Right ventricle myocardium superior (tissue), 1 donor: ENCODE data around the gene RIC3. TPM values are rescaled to one million over a fixed set of nuclear protein-coding genes. Genes with fewer than 3 reads are reported as not detected.

Source experiments
- ATAC-seq: fragments of 200-7000 bp; cut with Tn5 transposase; one replicate; pipeline ENCODE4 v1.9.1; 2020; ENCODE audit warnings: mild to moderate bottlenecking; ENCODE audit not compliant: poor library complexity
- DNase-seq: peaks from one replicate; pipeline ENCODE4 v3.0.0-alpha.2; 2020
- intact Hi-C: fragments of 100-400 bp; cut with DNase I; formaldehyde crosslinking; loops from one replicate; pipeline ENCODE4 v1.11.2; 2022
- total RNA-seq: library from RNA; stranded (reverse); fragmentation: NEBNext Ultra II Directional; extraction: Animal tissue kit (Norgen Biotek cat#: 25700); gene quantifications from one replicate; pipeline ENCODE4 v1.2.1, GENCODE V29; 2021
- donor health status: DM: no; HTN: yes; CAD: no; lungs with severe emphysema.

RIC3 gene
- total RNA-seq, 1 donor from 2014 or later = 11.1 TPM

DNA sequence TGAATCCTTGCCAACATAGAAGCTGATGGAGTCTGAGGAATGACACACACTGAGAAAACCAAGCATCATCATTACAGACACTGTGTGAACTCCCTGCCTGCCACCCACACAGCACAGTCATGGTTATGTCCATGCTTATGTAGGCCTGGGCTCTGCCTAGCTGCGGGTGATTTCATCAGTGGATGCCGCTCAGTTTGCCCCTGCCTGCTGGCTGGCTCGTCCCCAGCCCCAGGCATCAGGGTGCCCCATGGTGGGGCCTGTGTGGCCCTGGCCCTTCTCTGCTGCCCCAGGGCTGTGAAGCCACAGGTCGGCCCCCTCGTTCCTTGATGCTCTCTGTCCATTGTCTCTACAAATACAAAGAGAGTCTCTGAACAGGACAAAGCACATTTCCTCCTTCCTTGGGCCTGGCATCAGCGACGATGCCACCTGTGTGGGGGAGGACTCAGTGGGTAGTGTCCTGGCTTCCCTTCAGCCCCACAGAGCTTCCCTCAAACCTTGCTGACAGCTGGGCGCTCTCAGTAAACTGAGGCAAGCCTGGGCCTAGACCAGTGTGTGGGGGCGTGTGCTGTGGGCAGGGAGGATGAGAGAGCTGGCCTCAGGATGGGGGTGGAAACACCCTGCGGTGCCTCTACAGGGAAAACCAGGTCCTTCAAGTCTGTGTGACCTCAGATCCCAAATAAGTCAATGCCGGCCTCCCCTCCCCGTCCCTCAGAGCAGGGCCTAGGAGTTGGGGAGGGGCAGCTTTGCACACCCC is 107.8 kb downstream of the RIC3 start:
- intact Hi-C loops = no loop called here
- ATAC-seq (no peak), DNase-seq (no peak)

DNA sequence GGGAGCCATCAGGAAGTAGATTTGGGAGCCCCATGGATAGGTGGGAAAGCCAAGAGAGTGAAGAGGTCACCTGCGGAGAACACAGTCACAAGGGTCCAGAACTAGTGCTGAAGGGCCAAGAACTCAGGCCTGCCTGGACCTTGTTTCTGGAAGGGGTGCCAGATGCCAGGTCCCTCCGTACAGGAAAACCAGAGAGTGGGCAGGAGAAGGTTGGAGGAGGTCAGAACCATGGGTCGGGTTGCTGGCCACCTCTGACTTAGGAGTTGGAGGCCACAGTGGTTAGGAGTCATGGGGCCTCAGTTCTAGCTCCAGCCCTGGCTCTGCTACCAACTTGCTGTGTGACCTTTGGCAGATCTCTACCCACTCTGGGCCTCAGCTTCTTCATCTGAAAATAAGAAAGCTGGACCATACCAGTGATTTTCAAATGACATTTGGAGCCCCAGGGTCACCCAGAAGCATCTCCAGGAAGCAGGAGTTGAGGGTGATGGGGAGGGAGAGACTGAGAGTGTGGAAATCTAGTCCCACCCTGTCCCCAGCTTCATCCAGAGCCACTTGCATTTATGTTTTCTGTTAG is 108.6 kb downstream of the RIC3 start:
- DNase-seq (no peak), ATAC-seq (no peak)
- intact Hi-C loops = no loop called here

DNA sequence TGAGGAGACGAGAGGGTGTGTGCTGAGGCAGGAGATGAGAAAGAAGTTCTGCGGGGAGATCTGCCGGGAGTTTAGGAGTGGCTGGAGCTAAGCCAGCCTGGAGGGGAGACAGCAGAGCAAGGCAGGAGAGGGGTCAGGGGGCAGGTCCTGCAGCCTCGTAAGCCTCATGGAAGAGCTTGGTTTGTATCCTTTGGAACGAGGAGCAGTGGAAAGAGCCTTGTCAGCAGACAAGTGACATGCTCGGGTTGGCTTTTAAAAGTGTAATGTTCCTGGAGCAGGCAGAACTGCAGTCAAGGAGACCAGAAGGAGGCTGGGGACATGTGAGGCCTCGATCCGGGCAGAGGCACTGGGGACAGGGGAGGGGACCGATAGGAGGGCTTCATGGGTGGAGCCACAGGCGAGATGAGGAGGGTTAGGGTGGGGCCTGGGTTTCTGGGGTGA is 109.2 kb downstream of the RIC3 start:
- intact Hi-C loops = no loop called here
- no peak for DNase-seq
- no peak for ATAC-seq

DNA sequence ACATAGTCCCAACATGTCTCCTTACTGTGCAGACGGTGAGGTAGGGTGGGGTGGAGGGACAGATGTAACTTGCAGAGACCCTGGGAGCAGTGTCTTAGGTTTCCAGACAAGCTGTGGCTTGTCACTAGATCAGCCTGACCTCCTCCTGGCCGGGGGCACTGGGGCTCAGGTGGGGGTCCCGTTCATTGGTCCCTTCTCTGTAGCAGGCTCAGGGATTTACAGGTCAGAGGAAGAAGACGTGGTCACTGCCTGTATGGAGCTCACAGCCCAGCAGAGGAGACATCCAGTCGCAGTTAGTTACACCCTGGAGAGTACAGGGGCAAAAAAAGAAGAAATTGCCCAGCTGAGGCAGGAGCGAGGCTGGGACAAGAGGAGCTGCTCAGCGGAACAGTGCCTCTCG is 109.8 kb downstream of the RIC3 start:
- intact Hi-C loops = no loop called here
- no peak for DNase-seq
- no peak for ATAC-seq

DNA sequence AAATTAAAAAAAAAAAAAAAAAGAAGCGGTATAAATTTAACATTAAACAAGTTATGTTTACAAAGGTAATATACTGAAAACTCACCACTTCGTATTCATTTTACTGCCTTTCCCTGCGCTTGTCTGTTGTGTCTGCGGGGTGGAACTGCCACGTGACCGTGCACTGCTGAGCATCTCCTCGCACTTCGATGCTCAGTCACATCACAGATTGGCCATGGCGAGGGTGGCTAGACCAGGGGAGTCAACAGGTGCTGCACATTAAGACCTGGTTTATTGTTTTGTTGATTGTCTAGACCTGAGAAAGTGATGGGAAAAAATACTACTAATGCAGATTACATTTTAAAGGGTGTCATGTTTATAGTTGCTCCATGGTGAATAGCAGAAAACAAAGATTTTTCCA is 110.6 kb downstream of the RIC3 start:
- ATAC-seq (no peak), DNase-seq (no peak)
- intact Hi-C loops = no loop called here

DNA sequence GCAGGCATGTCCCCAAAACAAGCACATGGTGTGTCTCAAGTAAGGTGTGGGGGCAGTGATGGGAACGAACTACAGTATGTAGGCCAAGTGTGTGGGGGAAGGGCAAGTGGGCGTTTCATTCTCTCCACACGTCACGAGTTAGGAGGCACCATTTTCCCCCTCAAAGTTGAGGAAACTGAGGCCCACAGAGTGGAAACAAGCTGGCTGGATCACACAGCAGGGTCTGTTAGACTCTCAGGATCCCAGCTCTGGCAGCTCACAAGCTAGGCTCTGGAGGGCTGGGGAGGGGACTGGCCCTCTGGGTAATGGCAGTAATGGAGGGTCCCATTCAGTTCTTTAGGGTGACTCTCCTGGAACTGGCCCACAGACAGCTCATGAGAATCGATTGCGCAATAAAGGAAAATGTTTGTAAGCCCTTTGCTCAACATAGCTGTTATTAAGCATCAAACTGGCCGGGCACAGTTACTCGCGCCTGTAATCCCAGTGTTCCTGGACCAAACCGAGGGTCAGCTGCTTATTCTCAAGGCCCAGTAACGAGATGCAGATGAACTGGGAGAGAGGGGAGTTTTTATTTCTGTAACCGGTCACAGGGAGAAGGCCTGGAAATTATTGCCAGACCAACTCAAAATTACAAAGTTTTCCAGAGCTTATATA is 111.9 kb downstream of the RIC3 start:
- ATAC-seq = peak; percentile 81
- intact Hi-C loops = no loop called here
- DNase-seq = peak; percentile 76

Other genes starting within 250 kb of the RIC3 start
- gene OR10A6, start 237.8 kb downstream of the RIC3 start, total RNA-seq = not detected
- not detected for gene OR10A3, start 227.3 kb downstream of the RIC3 start, total RNA-seq
- not detected for gene NLRP10, start 203.6 kb downstream of the RIC3 start, total RNA-seq
- gene EIF3F, start 181.7 kb downstream of the RIC3 start, total RNA-seq = 137 TPM
- 20.5 TPM for gene TUB, start 87.8 kb downstream of the RIC3 start, total RNA-seq
- gene LMO1, start 94.9 kb upstream of the RIC3 start, total RNA-seq = 2.3 TPM